Skeletal muscle tissue (tissue), 4 donors: ENCODE data around the gene FOXO1. TPM values are rescaled to one million over a fixed set of nuclear protein-coding genes. Genes with fewer than 3 reads are reported as not detected.
A peak's percentile ranks its signal among the peaks of the same experiment; 100 is the strongest.

Source experiments
- H3K27ac ChIP-seq: one replicate; pipeline ENCODE4 v1.7.0; 2013; ENCODE audit warnings: mild to moderate bottlenecking, low read depth, low read length, inconsistent platforms
- H3K27me3 ChIP-seq, 3 donors: one replicate each; pipeline ENCODE4 v1.7.0; 2013; ENCODE audit warnings: low read length in 3 of 3; ENCODE audit not compliant: control insufficient read depth in 3 of 3, insufficient read depth in 3 of 3
- H3K36me3 ChIP-seq, 3 donors: one replicate each; pipeline ENCODE4 v1.7.0; 2013; ENCODE audit warnings: low read length in 3 of 3; ENCODE audit not compliant: control insufficient read depth in 3 of 3, insufficient read depth in 3 of 3
- H3K4me1 ChIP-seq, 3 donors: one replicate each; pipeline ENCODE4 v1.7.0; 2013; ENCODE audit warnings: low read length in 3 of 3, mild to moderate bottlenecking in 3 of 3; ENCODE audit not compliant: control insufficient read depth in 3 of 3, insufficient read depth in 3 of 3
- H3K4me3 ChIP-seq, 3 donors: one replicate each; pipeline ENCODE4 v1.7.0; 2013; ENCODE audit warnings: low read length in 3 of 3
- H3K9ac ChIP-seq, 3 donors: one replicate each; pipeline ENCODE4 v1.7.0; 2013; ENCODE audit warnings: low read length in 3 of 3, mild to moderate bottlenecking in 3 of 3, moderate library complexity in 2 of 3, low read depth in 1 of 3
- H3K9me3 ChIP-seq, 3 donors: one replicate each; pipeline ENCODE4 v1.7.0; 2013; ENCODE audit warnings: low read length in 3 of 3; ENCODE audit not compliant: control insufficient read depth in 3 of 3
- total RNA-seq: library from RNA; depleted of rRNA; stranded (reverse); fragments of >200 nt; gene quantifications from one replicate; pipeline ENCODE4 v1.2.3, GENCODE V29; 2014
- donor health status: Osteomylitis.

FOXO1 gene
- total RNA-seq, 1 donor from 2014 or later, result 15.1 TPM

- peak overlapping the region in 1 of 3 donors; percentile 34 for H3K9ac ChIP-seq
- H3K4me3 ChIP-seq, result peak overlapping the region in 2 of 3 donors; percentile 26 to 32
- no peaks in the 10 kb centered on the region for H3K36me3 ChIP-seq
- H3K9me3 ChIP-seq, result no peaks in the 10 kb centered on the region
- H3K27ac ChIP-seq, result peak overlapping the region; percentile 14
- H3K4me1 ChIP-seq, result peaks cover 61 to 76% (median 63%) of the 10 kb centered on the region in 3 donors
- H3K27me3 ChIP-seq, result no peaks in the 10 kb centered on the region
These were observed 53.1 kb downstream of the FOXO1 start for GRCh38 chr13:40613192-40613818.

- Histone ChIP-seq H3K27ac (no peak overlapping the region), H3K4me1 (peaks cover 52 to 64% (median 55%) of the 10 kb centered on the region in 3 donors), H3K27me3 (no peaks in the 10 kb centered on the region), H3K9ac (no peak overlapping the region), H3K4me3 (no peak overlapping the region), H3K36me3 (no peaks in the 10 kb centered on the region), H3K9me3 (no peaks in the 10 kb centered on the region)
These were observed 54.4 kb downstream of the FOXO1 start for GRCh38 chr13:40612041-40612440.

- Histone ChIP-seq H3K9me3 (no peaks in the 10 kb centered on the region), H3K27me3 (no peaks in the 10 kb centered on the region), H3K4me3 (no peak overlapping the region), H3K9ac (no peak overlapping the region), H3K36me3 (no peaks in the 10 kb centered on the region), H3K4me1 (peaks cover 50 to 61% (median 54%) of the 10 kb centered on the region in 3 donors), H3K27ac (peak overlapping the region; percentile 3)
These were observed 54.8 kb downstream of the FOXO1 start for GRCh38 chr13:40611635-40612034.

DNA sequence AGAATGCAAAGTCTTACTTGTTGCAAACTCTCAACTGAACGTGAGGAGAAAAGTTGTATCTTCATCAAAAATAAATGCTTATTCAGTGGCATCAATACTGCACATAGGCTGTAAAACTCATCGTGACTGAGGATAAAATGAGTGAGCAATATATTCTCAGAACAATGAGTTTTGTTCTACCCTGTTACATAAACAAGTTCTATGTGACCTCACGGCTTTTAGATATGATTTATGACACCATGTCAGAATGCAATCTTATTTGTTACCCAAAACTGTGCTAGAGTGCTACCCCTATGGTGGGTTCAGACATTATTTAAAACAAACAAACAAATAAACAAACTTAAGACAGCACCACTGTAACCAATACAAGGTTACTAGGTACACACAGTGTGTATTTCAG is 55.4 kb downstream of the FOXO1 start:
- no peaks in the 10 kb centered on the region for H3K9me3 ChIP-seq
- H3K9ac ChIP-seq, result no peak overlapping the region
- no peak overlapping the region for H3K4me3 ChIP-seq
- peak overlapping the region; percentile 3 for H3K27ac ChIP-seq
- H3K36me3 ChIP-seq, result no peaks in the 10 kb centered on the region
- H3K27me3 ChIP-seq, result no peaks in the 10 kb centered on the region
- H3K4me1 ChIP-seq, result peaks cover 48 to 57% (median 49%) of the 10 kb centered on the region in 3 donors

- H3K36me3 ChIP-seq, result no peaks in the 10 kb centered on the region
- peak overlapping the region in 1 of 3 donors; percentile 34 for H3K9ac ChIP-seq
- H3K27ac ChIP-seq, result peak overlapping the region; percentile 23
- H3K4me1 ChIP-seq, result peaks cover 41 to 54% (median 42%) of the 10 kb centered on the region in 3 donors
- no peaks in the 10 kb centered on the region for H3K9me3 ChIP-seq
- H3K4me3 ChIP-seq, result no peak overlapping the region
- no peaks in the 10 kb centered on the region for H3K27me3 ChIP-seq
These were observed 56.3 kb downstream of the FOXO1 start for GRCh38 chr13:40609972-40610726.

DNA sequence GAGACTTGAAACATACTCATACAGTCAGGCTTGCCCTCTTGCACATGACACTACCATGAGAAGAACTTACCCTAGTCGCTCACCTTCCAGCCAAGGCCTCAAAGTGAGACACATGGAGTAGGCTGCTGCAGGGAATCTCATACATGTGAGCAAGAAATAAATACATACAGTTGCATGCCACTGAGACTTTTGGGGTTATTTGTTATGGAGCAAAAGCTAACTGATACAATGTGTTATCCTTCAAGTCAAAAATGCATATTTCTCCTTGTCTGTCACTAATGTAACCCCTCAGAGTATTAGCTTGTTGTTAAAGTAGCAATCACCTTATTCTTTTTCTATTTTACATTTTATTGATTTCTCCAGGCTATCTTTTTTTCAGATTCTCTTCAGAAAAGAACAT is 58.1 kb downstream of the FOXO1 start:
- Histone ChIP-seq H3K4me1 (peaks cover 24 to 37% (median 25%) of the 10 kb centered on the region in 3 donors), H3K27ac (no peak overlapping the region)

GRCh38 chr13:40605573-40605972 is 60.9 kb downstream of the FOXO1 start:
- Histone ChIP-seq H3K27ac (no peak overlapping the region), H3K9me3 (no peaks in the 10 kb centered on the region), H3K4me3 (no peak overlapping the region), H3K27me3 (no peaks in the 10 kb centered on the region), H3K36me3 (no peaks in the 10 kb centered on the region), H3K9ac (no peak overlapping the region), H3K4me1 (peaks cover 6 to 13% (median 12%) of the 10 kb centered on the region in 3 donors)

More for the DNA sequence above, 58.1 kb downstream of the FOXO1 start:
- Histone ChIP-seq H3K36me3 (no peaks in the 10 kb centered on the region), H3K9me3 (no peaks in the 10 kb centered on the region), H3K9ac (no peak overlapping the region), H3K27me3 (no peaks in the 10 kb centered on the region), H3K4me3 (no peak overlapping the region)

- no peak overlapping the region for H3K4me3 ChIP-seq
- H3K36me3 ChIP-seq, result no peaks in the 10 kb centered on the region
- H3K9ac ChIP-seq, result no peak overlapping the region
- H3K27me3 ChIP-seq, result no peaks in the 10 kb centered on the region
- peaks cover 1 to 17% (median 8%) of the 10 kb centered on the region in 3 donors for H3K4me1 ChIP-seq
- H3K9me3 ChIP-seq, result no peaks in the 10 kb centered on the region
- no peak overlapping the region for H3K27ac ChIP-seq
These were observed 62.3 kb downstream of the FOXO1 start for GRCh38 chr13:40604135-40604534.

GRCh38 chr13:40600149-40600751 is 66.2 kb downstream of the FOXO1 start:
- no peaks in the 10 kb centered on the region for H3K9me3 ChIP-seq
- no peak overlapping the region for H3K4me3 ChIP-seq
- H3K27me3 ChIP-seq, result no peaks in the 10 kb centered on the region
- H3K4me1 ChIP-seq, result peaks cover 29 to 42% (median 36%) of the 10 kb centered on the region in 3 donors
- no peak overlapping the region for H3K27ac ChIP-seq
- H3K9ac ChIP-seq, result no peak overlapping the region
- no peaks in the 10 kb centered on the region for H3K36me3 ChIP-seq

GRCh38 chr13:40599747-40600146 is 66.7 kb downstream of the FOXO1 start:
- Histone ChIP-seq H3K9ac (no peak overlapping the region), H3K36me3 (no peaks in the 10 kb centered on the region), H3K27ac (peak overlapping the region; percentile 26), H3K4me3 (no peak overlapping the region), H3K27me3 (no peaks in the 10 kb centered on the region), H3K9me3 (no peaks in the 10 kb centered on the region), H3K4me1 (peaks cover 29 to 41% (median 36%) of the 10 kb centered on the region in 3 donors)
